HG02970 (cell line): ENCODE data around the gene ROBO2.

Experiments used
- ATAC-seq: cut with Tn5 transposase; IDR thresholded peaks from one replicate; pipeline ENCODE4 v1.9.1; 2021; ENCODE audit warnings: mild to moderate bottlenecking, moderate library complexity, moderate number of reproducible peaks; ENCODE audit not compliant: unreplicated experiment, low FRiP score

ROBO2 gene

GRCh38 chr3:77536038-77536775 lies 496.3 kb downstream of the ROBO2 start:
- ATAC-seq = no peak

GRCh38 chr3:77539014-77539413 lies 499.1 kb downstream of the ROBO2 start:
- no peak for ATAC-seq

- no peak for ATAC-seq
Observed at GRCh38 chr3:77539677-77540076, 499.8 kb downstream of the ROBO2 start.

GRCh38 chr3:77541203-77541922 lies 501.5 kb downstream of the ROBO2 start:
- no peak for ATAC-seq

- ATAC-seq = no peak
Observed at GRCh38 chr3:77546246-77546645, 506.3 kb downstream of the ROBO2 start.

- no peak for ATAC-seq
Observed at GRCh38 chr3:77549034-77549433, 509.1 kb downstream of the ROBO2 start.

GRCh38 chr3:77553240-77553639 lies 513.3 kb downstream of the ROBO2 start:
- no peak for ATAC-seq

GRCh38 chr3:77562089-77562488 lies 522.2 kb downstream of the ROBO2 start:
- no peak for ATAC-seq

- ATAC-seq = no peak
Observed at GRCh38 chr3:77563012-77563411, 523.1 kb downstream of the ROBO2 start.

GRCh38 chr3:77566055-77566454 lies 526.2 kb downstream of the ROBO2 start:
- no peak for ATAC-seq

GRCh38 chr3:77571971-77572715 lies 532.2 kb downstream of the ROBO2 start:
- no peak for ATAC-seq

- ATAC-seq = no peak
Observed at GRCh38 chr3:77577264-77577663, 537.4 kb downstream of the ROBO2 start.

GRCh38 chr3:77586216-77586615 lies 546.3 kb downstream of the ROBO2 start:
- ATAC-seq = no peak

- ATAC-seq = no peak
Observed at GRCh38 chr3:77588863-77589262, 549.0 kb downstream of the ROBO2 start.

- ATAC-seq = no peak
Observed at GRCh38 chr3:77590191-77590590, 550.3 kb downstream of the ROBO2 start.

GRCh38 chr3:77595371-77595870 lies 555.5 kb downstream of the ROBO2 start:
- no peak for ATAC-seq

GRCh38 chr3:77599948-77600347 lies 560.0 kb downstream of the ROBO2 start:
- no peak for ATAC-seq

GRCh38 chr3:77601823-77602415 lies 562.0 kb downstream of the ROBO2 start:
- no peak for ATAC-seq

- no peak for ATAC-seq
Observed at GRCh38 chr3:77602722-77603121, 562.8 kb downstream of the ROBO2 start.

GRCh38 chr3:77605308-77605707 lies 565.4 kb downstream of the ROBO2 start:
- no peak for ATAC-seq

GRCh38 chr3:77605865-77606264 lies 566.0 kb downstream of the ROBO2 start:
- no peak for ATAC-seq
